Measurements from ENCODE around the gene PLPPR1. TPM values are rescaled to one million over a fixed set of nuclear protein-coding genes. Genes with fewer than 3 reads are reported as not detected.

Gene PLPPR1
- total RNA-seq, 1 donor from 2014 or later: 5.0 TPM

DNA sequence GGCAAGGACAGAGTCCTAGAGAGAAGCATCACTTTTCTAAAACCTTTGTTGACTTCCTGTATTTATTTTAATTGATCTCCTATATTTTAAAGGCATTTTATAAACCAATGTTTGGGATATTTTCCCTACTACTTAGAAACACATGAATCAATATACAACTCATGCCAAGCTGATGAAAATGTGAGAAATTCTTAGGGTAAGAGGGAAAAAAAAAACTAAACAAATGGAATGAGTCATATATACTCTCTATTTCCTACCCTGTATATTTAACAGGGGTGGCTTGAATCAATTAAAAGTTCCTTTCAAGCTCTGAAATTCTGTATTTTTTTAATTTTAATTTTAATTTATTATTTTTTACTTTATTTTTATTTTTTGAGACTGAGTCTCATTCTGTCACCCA lies 336.7 kb downstream of the PLPPR1 start:
- no peak for ATAC-seq
- Histone ChIP-seq H3K36me3 (no peaks in the 10 kb centered on the region), H3K27ac (no peak overlapping the region), H3K4me1 (no peaks in the 10 kb centered on the region), H3K9me3 (no peaks in the 10 kb centered on the region), H3K27me3 (no peaks in the 10 kb centered on the region), H3K4me3 (no peak overlapping the region)
- TF ChIP-seq, protein P1, sequence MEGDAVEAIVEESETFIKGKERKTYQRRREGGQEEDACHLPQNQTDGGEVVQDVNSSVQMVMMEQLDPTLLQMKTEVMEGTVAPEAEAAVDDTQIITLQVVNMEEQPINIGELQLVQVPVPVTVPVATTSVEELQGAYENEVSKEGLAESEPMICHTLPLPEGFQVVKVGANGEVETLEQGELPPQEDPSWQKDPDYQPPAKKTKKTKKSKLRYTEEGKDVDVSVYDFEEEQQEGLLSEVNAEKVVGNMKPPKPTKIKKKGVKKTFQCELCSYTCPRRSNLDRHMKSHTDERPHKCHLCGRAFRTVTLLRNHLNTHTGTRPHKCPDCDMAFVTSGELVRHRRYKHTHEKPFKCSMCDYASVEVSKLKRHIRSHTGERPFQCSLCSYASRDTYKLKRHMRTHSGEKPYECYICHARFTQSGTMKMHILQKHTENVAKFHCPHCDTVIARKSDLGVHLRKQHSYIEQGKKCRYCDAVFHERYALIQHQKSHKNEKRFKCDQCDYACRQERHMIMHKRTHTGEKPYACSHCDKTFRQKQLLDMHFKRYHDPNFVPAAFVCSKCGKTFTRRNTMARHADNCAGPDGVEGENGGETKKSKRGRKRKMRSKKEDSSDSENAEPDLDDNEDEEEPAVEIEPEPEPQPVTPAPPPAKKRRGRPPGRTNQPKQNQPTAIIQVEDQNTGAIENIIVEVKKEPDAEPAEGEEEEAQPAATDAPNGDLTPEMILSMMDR (IDR thresholded peaks at IDR 0.05): no peak
- intact Hi-C loops (cut with DNase I): no loop called here
- no peak for DNase-seq

GRCh38 chr9:101366038-101366756 lies 337.7 kb downstream of the PLPPR1 start:
- Histone ChIP-seq H3K27me3 (no peaks in the 10 kb centered on the region), H3K36me3 (no peaks in the 10 kb centered on the region), H3K4me1 (no peaks in the 10 kb centered on the region), H3K9me3 (no peaks in the 10 kb centered on the region), H3K27ac (no peak overlapping the region), H3K4me3 (no peak overlapping the region)
- TF ChIP-seq, protein P1 (IDR thresholded peaks at IDR 0.05): no peak
- DNase-seq (no peak), ATAC-seq (no peak)
- intact Hi-C loops (cut with DNase I): no loop called here

DNA sequence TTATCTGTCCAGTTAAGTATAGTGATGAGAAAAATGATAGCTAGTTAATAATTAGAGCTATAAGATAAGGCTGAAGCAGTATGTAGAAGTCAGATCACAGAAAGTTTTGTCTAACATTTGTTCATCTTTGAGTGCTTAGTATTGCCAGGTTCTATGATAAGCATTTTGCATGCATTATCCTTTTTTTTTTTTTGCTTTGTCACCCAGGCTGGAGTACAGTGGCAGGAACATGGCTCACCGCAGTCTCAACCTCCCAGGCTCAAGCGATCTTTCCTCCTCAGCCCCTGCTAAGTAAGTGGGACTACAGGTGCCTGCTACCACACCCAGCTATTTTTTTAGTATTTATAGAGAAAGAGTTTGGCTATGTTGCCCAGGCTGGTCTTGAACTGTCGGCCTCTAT lies 338.8 kb downstream of the PLPPR1 start:
- DNase-seq (no peak), ATAC-seq (no peak)
- TF ChIP-seq, protein P1 (IDR thresholded peaks at IDR 0.05): no peak

GRCh38 chr9:101369286-101369685 lies 340.8 kb downstream of the PLPPR1 start:
- H3K4me1 ChIP-seq: no peaks in the 10 kb centered on the region
- H3K36me3 ChIP-seq: no peaks in the 10 kb centered on the region
- H3K9me3 ChIP-seq: no peaks in the 10 kb centered on the region
- intact Hi-C loops (cut with DNase I): no loop called here
- DNase-seq (no peak), ATAC-seq (no peak)
- H3K27me3 ChIP-seq: no peaks in the 10 kb centered on the region
- TF ChIP-seq, protein P1 (IDR thresholded peaks at IDR 0.05): no peak
- no peak overlapping the region for H3K4me3 ChIP-seq
- no peak overlapping the region for H3K27ac ChIP-seq

More for the DNA sequence above, 338.8 kb downstream of the PLPPR1 start:
- Histone ChIP-seq H3K36me3 (no peaks in the 10 kb centered on the region), H3K9me3 (no peaks in the 10 kb centered on the region), H3K27ac (no peak overlapping the region), H3K4me3 (no peak overlapping the region), H3K27me3 (no peaks in the 10 kb centered on the region), H3K4me1 (no peaks in the 10 kb centered on the region)
- intact Hi-C loops (cut with DNase I): no loop called here

DNA sequence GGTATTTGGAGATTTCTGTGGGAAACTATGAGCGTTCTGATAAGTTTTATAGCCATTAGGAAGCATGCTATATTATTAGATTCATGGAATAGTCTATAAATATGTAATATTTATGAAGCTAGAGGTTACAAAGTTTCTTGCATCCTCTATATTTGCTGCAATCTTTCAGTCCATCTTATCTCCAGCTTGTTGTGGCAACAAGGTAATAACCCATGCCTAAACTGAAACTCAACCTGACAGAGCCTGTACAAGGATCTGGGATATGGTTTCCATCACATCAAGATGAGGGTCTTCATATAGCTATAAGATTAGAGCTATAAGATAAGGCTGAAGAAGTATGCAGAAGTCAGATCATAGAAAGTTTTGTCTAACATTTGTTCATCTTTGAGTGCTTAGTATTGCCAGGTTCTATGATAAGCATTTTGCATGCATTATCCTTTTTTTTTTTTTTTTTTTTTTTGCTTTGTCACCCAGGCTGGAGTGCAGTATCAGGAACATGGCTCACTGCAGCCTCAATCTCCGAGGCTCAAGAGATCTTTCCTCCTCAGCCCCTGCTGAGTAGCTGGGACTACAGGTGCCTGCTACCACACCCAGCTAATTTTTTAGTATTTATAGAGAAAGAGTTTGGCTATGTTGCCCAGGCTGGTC lies 341.5 kb downstream of the PLPPR1 start:
- TF ChIP-seq, protein P1 (IDR thresholded peaks at IDR 0.05): no peak

More for the DNA sequence above, 341.5 kb downstream of the PLPPR1 start:
- H3K36me3 ChIP-seq: no peaks in the 10 kb centered on the region
- intact Hi-C loops (cut with DNase I): no loop called here
- H3K27me3 ChIP-seq: no peaks in the 10 kb centered on the region
- no peak overlapping the region for H3K27ac ChIP-seq
- no peaks in the 10 kb centered on the region for H3K9me3 ChIP-seq
- DNase-seq (no peak), ATAC-seq (no peak)
- no peaks in the 10 kb centered on the region for H3K4me1 ChIP-seq
- no peak overlapping the region for H3K4me3 ChIP-seq

Data from upper lobe of right lung (tissue), 1 donor.